IMR-90 (cell line): ENCODE results near the gene FAM151B. TPM values are rescaled to one million over a fixed set of nuclear protein-coding genes. Genes with fewer than 3 reads are reported as not detected.

ENCODE experiments used
- ATAC-seq: fragments of 200-7000 bp; cut with Tn5 transposase; 2 replicates; pipeline ENCODE4 v1.9.1; 2020; ENCODE audit warnings: low read depth, mild to moderate bottlenecking, moderate library complexity
- BruUV-seq: library from RNA; stranded (reverse); fragments of 400-500 nt; replicated peaks from 2 replicates; lab custom pipeline; 2021; lab: Mats Ljungman, UMichigan
- CTCF ChIA-PET: fragments of 300-600 bp; formaldehyde crosslinking; extraction: SDS; loops from one replicate; lab custom pipeline; 2021; ENCODE audit warnings: antibody characterized with exemption; lab: Yijun Ruan, JAX
- POLR2A ChIA-PET: fragments of 300-600 bp; sonication (Branson Sonifier 250); formaldehyde crosslinking; loops from one replicate; lab custom pipeline; 2022; ENCODE audit warnings: antibody characterized with exemption; ENCODE audit not compliant: unreplicated experiment; lab: Charles Lee
- DNase-seq: peaks from one replicate; pipeline ENCODE4 v3.0.0; 2013
- H2AFZ ChIP-seq: replicated peaks from 2 replicates; pipeline ENCODE3; 2013; ENCODE audit warnings: low read length, mild to moderate bottlenecking; ENCODE audit not compliant: poor library complexity
- H2AK5ac ChIP-seq: 2 replicates; pipeline ENCODE4 v1.6.1; 2013; ENCODE audit warnings: low read depth, low read length, inconsistent platforms
- H2AK9ac ChIP-seq: replicated peaks from 2 replicates; pipeline ENCODE3; 2013; ENCODE audit warnings: mild to moderate bottlenecking, low read depth, low read length, moderate library complexity; ENCODE audit not compliant: poor library complexity
- H2BK120ac ChIP-seq: 2 replicates; pipeline ENCODE4 v1.6.1; 2013; ENCODE audit warnings: low read depth, low read length, inconsistent platforms
- H2BK15ac ChIP-seq: 3 replicates; pipeline ENCODE4 v1.6.1; 2013; ENCODE audit warnings: low read depth, low read length, inconsistent platforms
- H2BK20ac ChIP-seq: 2 replicates; pipeline ENCODE4 v1.6.1; 2013; ENCODE audit warnings: low read depth, mild to moderate bottlenecking, inconsistent platforms, low read length, moderate library complexity
- H2BK5ac ChIP-seq: 2 replicates; pipeline ENCODE4 v1.6.1; 2013; ENCODE audit warnings: mild to moderate bottlenecking, low read depth, low read length, inconsistent platforms; ENCODE audit not compliant: poor library complexity, severe bottlenecking
- H3K14ac ChIP-seq: replicated peaks from 2 replicates; pipeline ENCODE4 v1.6.1; 2013; ENCODE audit warnings: low read depth, low read length, inconsistent platforms
- H3K18ac ChIP-seq: 2 replicates; pipeline ENCODE4 v1.6.1; 2013; ENCODE audit warnings: low read depth, low read length, control low read depth
- H3K23ac ChIP-seq: 2 replicates; pipeline ENCODE4 v1.6.1; 2013; ENCODE audit warnings: low read depth, low read length, inconsistent platforms
- H3K27ac ChIP-seq: 2 replicates; pipeline ENCODE4 v1.5.1; 2013; ENCODE audit warnings: mild to moderate bottlenecking, control low read depth, low read length; ENCODE audit not compliant: insufficient read depth
- H3K27me3 ChIP-seq: 2 replicates; pipeline ENCODE4 v1.6.1; 2013; ENCODE audit warnings: low read length; ENCODE audit not compliant: control insufficient read depth, insufficient read depth
- H3K36me3 ChIP-seq: 2 replicates; pipeline ENCODE4 v1.6.1; 2013; ENCODE audit warnings: low read length, mixed read lengths; ENCODE audit not compliant: control insufficient read depth, insufficient read depth
- H3K4ac ChIP-seq: 2 replicates; pipeline ENCODE4 v1.6.1; 2013; ENCODE audit warnings: low read depth, low read length, inconsistent platforms
- H3K4me1 ChIP-seq: 2 replicates; pipeline ENCODE4 v1.6.1; 2013; ENCODE audit warnings: low read length, mixed read lengths; ENCODE audit not compliant: control insufficient read depth, insufficient read depth
- H3K4me2 ChIP-seq: 2 replicates; pipeline ENCODE4 v1.6.1; 2013; ENCODE audit warnings: low read depth, mild to moderate bottlenecking, control low read depth, low read length, moderate library complexity
- H3K4me3 ChIP-seq: 2 replicates; pipeline ENCODE4 v1.5.1; 2013; ENCODE audit warnings: low read depth, mild to moderate bottlenecking, control low read depth, low read length, moderate library complexity; ENCODE audit not compliant: insufficient read depth
- H3K56ac ChIP-seq: 2 replicates; pipeline ENCODE4 v1.6.1; 2013; ENCODE audit warnings: low read length, inconsistent platforms; ENCODE audit not compliant: insufficient read depth; ENCODE audit errors: extremely low read depth
- H3K79me1 ChIP-seq, 2 experiments: 2 replicates each; pipeline ENCODE4 v1.6.1; 2013; ENCODE audit warnings: low read length in 2 of 2, inconsistent platforms in 1 of 2, low read depth in 1 of 2
- H3K9ac ChIP-seq: 2 replicates; pipeline ENCODE4 v1.6.1; 2013; ENCODE audit warnings: low read depth, low read length, control low read depth
- H3K9me1 ChIP-seq: 2 replicates; pipeline ENCODE4 v1.6.1; 2013; ENCODE audit warnings: low read length, inconsistent platforms; ENCODE audit not compliant: insufficient read depth
- H3K9me3 ChIP-seq: 2 replicates; pipeline ENCODE4 v1.6.1; 2013; ENCODE audit warnings: low read length; ENCODE audit not compliant: control insufficient read depth, insufficient read depth
- H4K20me1 ChIP-seq: 2 replicates; pipeline ENCODE4 v1.6.1; 2013; ENCODE audit warnings: low read length, inconsistent platforms; ENCODE audit not compliant: insufficient read depth
- H4K5ac ChIP-seq: 2 replicates; pipeline ENCODE4 v1.6.1; 2013; ENCODE audit warnings: mild to moderate bottlenecking, low read depth, low read length, control low read depth
- H4K8ac ChIP-seq, 2 experiments: 2 replicates each; pipeline ENCODE4 v1.6.1; 2013; ENCODE audit warnings: low read depth in 2 of 2, low read length in 2 of 2, control low read depth in 1 of 2, inconsistent platforms in 1 of 2
- H4K91ac ChIP-seq: 2 replicates; pipeline ENCODE4 v1.6.1; 2013; ENCODE audit warnings: low read depth, low read length, inconsistent platforms; ENCODE audit not compliant: insufficient read depth
- BHLHE40 ChIP-seq: fragments of 150-350 bp; IDR thresholded peaks from 2 replicates; pipeline ENCODE4 v1.6.1; 2016; ENCODE audit warnings: mild to moderate bottlenecking, low read depth, low read length
- CHD1 ChIP-seq: IDR thresholded peaks from 2 replicates; pipeline ENCODE4 v1.6.1; 2012; ENCODE audit warnings: low read depth, low read length, improper control_type of control experiment
- MAZ ChIP-seq: IDR thresholded peaks from 2 replicates; pipeline ENCODE4 v1.6.1; 2012; ENCODE audit warnings: low read depth, mild to moderate bottlenecking, low read length, improper control_type of control experiment, moderate library complexity, borderline replicate concordance
- RCOR1 ChIP-seq: IDR thresholded peaks from 2 replicates; pipeline ENCODE4 v1.6.1; 2012; ENCODE audit warnings: mild to moderate bottlenecking, low read length, improper control_type of control experiment; ENCODE audit not compliant: insufficient replicate concordance
- SMC3 ChIP-seq: fragments of 150-350 bp; IDR thresholded peaks from 2 replicates; pipeline ENCODE4 v1.6.1; 2016; ENCODE audit warnings: low read depth, mild to moderate bottlenecking, antibody characterized with exemption, low read length, moderate library complexity
- WGBS, 2 experiments: methylation state at CpG; one replicate each; pipeline versions ENCODE4 v1.1.5 to v1.1.7; 2013; ENCODE audit warnings: missing lambda C conversion rate in 2 of 2; ENCODE audit not compliant: insufficient read length in 1 of 2; ENCODE audit errors: extremely low coverage in 2 of 2; 5-methylcytosine and 5-hydroxymethylcytosine counted together
- dilution Hi-C: fragments of 300-500 bp; cut with HindIII; formaldehyde crosslinking; loops from one replicate; pipeline ENCODE4 v1.14.3; 2018; ENCODE audit warnings: low sequenced_read_pairs; ENCODE audit not compliant: unreplicated experiment
- in situ Hi-C: fragments of 300-500 bp; cut with MboI; formaldehyde crosslinking; loops from 3 replicates; pipeline ENCODE4 v1.14.3; 2019; ENCODE audit warnings: low sequenced_read_pairs, inconsistent platforms, mixed read lengths
- intact Hi-C: fragments of 100-400 bp; cut with micrococcal nuclease; formaldehyde crosslinking; loops from 2 replicates; pipeline ENCODE4 v1.10.0; 2022
- polyA plus RNA-seq, 3 experiments: library from polyadenylated mRNA; depleted of rRNA; stranded (reverse); fragments of >200 nt; gene quantifications; 2 replicates each; pipeline ENCODE4 v1.2.3, GENCODE V29; 2012; ENCODE audit warnings: low replicate concordance in 1 of 3
- total RNA-seq: library from RNA; depleted of rRNA; stranded (reverse); fragments of >200 nt; gene quantifications from 2 replicates; pipeline ENCODE4 v1.2.3, GENCODE V29; 2012; rRNA removed
- TF ChIP-seq, protein P1 (sequence below): conservative IDR thresholded peaks from 2 replicates; pipeline ENCODE4 v1.5.1; 2012; ENCODE audit warnings: mild to moderate bottlenecking, low read depth, low read length, improper control_type of control experiment

The FAM151B gene
- total and polyA plus RNA-seq, 2 of the 4 experiments (the other 2 are of a cell fraction): 1.0 to 2.9 TPM

- CTCF ChIA-PET: interaction anchor here (0.5 to 1.0 kb wide), 2 partner anchors 111 to 1005 kb away, joined by 3 read pairs; no protein-coding TSS in a partner anchor
- H3K4ac ChIP-seq: no peak overlapping the region
- no TSS peak for BruUV-seq
- intact Hi-C loops (no loop called here), in situ Hi-C loops (no loop called here), dilution Hi-C loops (no loop called here)
- H3K9me1 ChIP-seq: no peaks in the 10 kb centered on the region
- no peaks in the 10 kb centered on the region for H3K79me1 ChIP-seq
- no peak overlapping the region for H3K27ac ChIP-seq
- no peak overlapping the region for H4K91ac ChIP-seq
- POLR2A ChIA-PET: no interaction called here
- no peak overlapping the region for H2BK15ac ChIP-seq
- H2BK20ac ChIP-seq: no peak overlapping the region
- DNase-seq: no peak
- no peak overlapping the region for H3K23ac ChIP-seq
- H3K4me3 ChIP-seq: no peak overlapping the region
- no peak overlapping the region for H4K8ac ChIP-seq
- H2BK5ac ChIP-seq: no peak overlapping the region
- WGBS, 2 experiments: no CpG with 5 or more reads among the region's 1 CpG
- H3K36me3 ChIP-seq: no peaks in the 10 kb centered on the region
- H3K56ac ChIP-seq: no peak overlapping the region
- H4K20me1 ChIP-seq: no peaks in the 10 kb centered on the region
- no peaks in the 10 kb centered on the region for H3K27me3 ChIP-seq
- H2AK9ac ChIP-seq: no peak overlapping the region
- no peak for TF ChIP-seq SMC3
- no peak for TF ChIP-seq RCOR1
- no peak for TF ChIP-seq BHLHE40
- TF ChIP-seq, protein P1, sequence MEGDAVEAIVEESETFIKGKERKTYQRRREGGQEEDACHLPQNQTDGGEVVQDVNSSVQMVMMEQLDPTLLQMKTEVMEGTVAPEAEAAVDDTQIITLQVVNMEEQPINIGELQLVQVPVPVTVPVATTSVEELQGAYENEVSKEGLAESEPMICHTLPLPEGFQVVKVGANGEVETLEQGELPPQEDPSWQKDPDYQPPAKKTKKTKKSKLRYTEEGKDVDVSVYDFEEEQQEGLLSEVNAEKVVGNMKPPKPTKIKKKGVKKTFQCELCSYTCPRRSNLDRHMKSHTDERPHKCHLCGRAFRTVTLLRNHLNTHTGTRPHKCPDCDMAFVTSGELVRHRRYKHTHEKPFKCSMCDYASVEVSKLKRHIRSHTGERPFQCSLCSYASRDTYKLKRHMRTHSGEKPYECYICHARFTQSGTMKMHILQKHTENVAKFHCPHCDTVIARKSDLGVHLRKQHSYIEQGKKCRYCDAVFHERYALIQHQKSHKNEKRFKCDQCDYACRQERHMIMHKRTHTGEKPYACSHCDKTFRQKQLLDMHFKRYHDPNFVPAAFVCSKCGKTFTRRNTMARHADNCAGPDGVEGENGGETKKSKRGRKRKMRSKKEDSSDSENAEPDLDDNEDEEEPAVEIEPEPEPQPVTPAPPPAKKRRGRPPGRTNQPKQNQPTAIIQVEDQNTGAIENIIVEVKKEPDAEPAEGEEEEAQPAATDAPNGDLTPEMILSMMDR: no peak
- no peak for TF ChIP-seq CHD1
- TF ChIP-seq MAZ: no peak
- no peak overlapping the region for H4K5ac ChIP-seq
- H2BK120ac ChIP-seq: no peak overlapping the region
- no peak overlapping the region for H3K9ac ChIP-seq
- H3K18ac ChIP-seq: no peak overlapping the region
- H3K14ac ChIP-seq: no peak overlapping the region
- H2AK5ac ChIP-seq: no peak overlapping the region
- no peaks in the 10 kb centered on the region for H3K4me1 ChIP-seq
- no peak overlapping the region for H2AFZ ChIP-seq
- no peak overlapping the region for H3K4me2 ChIP-seq
- no peaks in the 10 kb centered on the region for H3K9me3 ChIP-seq
- no peak for ATAC-seq
Measured at GRCh38 chr5:80592105-80592504, 104.2 kb downstream of the FAM151B start.

Other genes with a start within 250 kb of the FAM151B start
- gene SERINC5, start 232.1 kb upstream of the FAM151B start, total RNA-seq: 7.2 and 8.1 TPM in 2 replicates
- 4.6 and 5.0 TPM in 2 replicates for gene SERINC5, start 232.1 kb upstream of the FAM151B start, polyA plus RNA-seq (2012; rRNA removed)
- not detected in 2 replicates for gene SPZ1, start 168.1 kb upstream of the FAM151B start, total RNA-seq
- not detected in 2 replicates for gene SPZ1, start 168.1 kb upstream of the FAM151B start, polyA plus RNA-seq (2012; rRNA removed)
- gene ZFYVE16, start 80.0 kb upstream of the FAM151B start, total RNA-seq: 11.1 and 19.4 TPM in 2 replicates
- 4.0 and 5.3 TPM in 2 replicates for gene ZFYVE16, start 80.0 kb upstream of the FAM151B start, polyA plus RNA-seq (2012; rRNA removed)
- gene ANKRD34B, start 82.2 kb downstream of the FAM151B start, total RNA-seq: not detected in 2 replicates
- gene ANKRD34B, start 82.2 kb downstream of the FAM151B start, polyA plus RNA-seq (2012; rRNA removed): not detected in 2 replicates
- 13.3 and 16.9 TPM in 2 replicates for gene MSH3, start 166.6 kb downstream of the FAM151B start, total RNA-seq
- 3.8 and 4.6 TPM in 2 replicates for gene MSH3, start 166.6 kb downstream of the FAM151B start, polyA plus RNA-seq (2012; rRNA removed)
- 29.4 and 44.4 TPM in 2 replicates for gene DHFR, start 166.9 kb downstream of the FAM151B start, total RNA-seq
- 16.5 and 20.6 TPM in 2 replicates for gene DHFR, start 166.9 kb downstream of the FAM151B start, polyA plus RNA-seq (2012; rRNA removed)